RWPE1 (cell line): Measurements from ENCODE around the gene GPR42.

ENCODE experiments used
- CTCF ChIA-PET: fragments of 350-600 bp; sonication (Branson Sonifier 250); formaldehyde crosslinking; extraction: SDS; loops from one replicate; lab custom pipeline; 2021; lab: Yijun Ruan, JAX
- POLR2A ChIA-PET: fragments of 400-600 bp; formaldehyde crosslinking; extraction: SDS; loops from one replicate; lab custom pipeline; 2020; ENCODE audit warnings: antibody characterized with exemption; ENCODE audit not compliant: low non-redundant PET; lab: Yijun Ruan, JAX
- DNase-seq: peaks from one replicate; pipeline ENCODE4 v3.0.0; 2012; ENCODE audit warnings: low spot score
- H3K27ac ChIP-seq: fragments of 450-650 bp; 2 replicates; pipeline ENCODE4 v1.5.1; 2017
- CTCF ChIP-seq: fragments of 450-650 bp; conservative IDR thresholded peaks from 2 replicates; pipeline ENCODE4 v1.5.1; 2017; ENCODE audit warnings: low read depth, mild to moderate bottlenecking

The GPR42 gene

GRCh38 chr19:35370722-35371121 is at the start of gene GPR42:
TSS of gene GPR42 (plus strand) at chr19:35371068. CDS start at chr19:35371360, 292 bp downstream.
- POLR2A ChIA-PET = no interaction called here
- CTCF ChIA-PET = no interaction called here

GRCh38 chr19:35321291-35321690 is 49.6 kb upstream of the GPR42 start:
- no peak for DNase-seq
- POLR2A ChIA-PET = no interaction called here
- no peak overlapping the region for H3K27ac ChIP-seq
- CTCF ChIA-PET = no interaction called here
- no peak for TF ChIP-seq CTCF

More at GRCh38 chr19:35370722-35371121, at the start of gene GPR42:
- no peak for TF ChIP-seq CTCF
- H3K27ac ChIP-seq = no peak within 1 kb of the TSS
- DNase-seq = no peak

- CTCF ChIA-PET = no interaction called here
- no peak for DNase-seq
- no peak overlapping the region for H3K27ac ChIP-seq
Measured at GRCh38 chr19:35322014-35322413, 48.9 kb upstream of the GPR42 start.

GRCh38 chr19:35327642-35328041 is 43.2 kb upstream of the GPR42 start:
- no peak for DNase-seq
- ChIA-PET CTCF (interaction anchor here (0.7 kb wide), 1 partner anchor 20 kb away, joined by 3 read pairs; no protein-coding TSS in a partner anchor), POLR2A (interaction anchor here (0.7 kb wide), 1 partner anchor 9 kb away, joined by 4 read pairs; no protein-coding TSS in a partner anchor)
- H3K27ac ChIP-seq = no peak overlapping the region
- no peak for TF ChIP-seq CTCF

More at GRCh38 chr19:35322014-35322413, 48.9 kb upstream of the GPR42 start:
- no peak for TF ChIP-seq CTCF
- POLR2A ChIA-PET = no interaction called here

- ChIA-PET CTCF (no interaction called here), POLR2A (no interaction called here)
- DNase-seq = no peak
- H3K27ac ChIP-seq = no peak within 1 kb of the TSS
- TF ChIP-seq CTCF = no peak
Measured at GRCh38 chr19:35328851-35329285, 42.0 kb upstream of the GPR42 start, which contains the start of gene CD22. TSS of gene CD22 (plus strand) at chr19:35329187. CDS start at chr19:35332041, 2,854 bp downstream.

GRCh38 chr19:35329323-35329722 is 41.5 kb upstream of the GPR42 start:
- H3K27ac ChIP-seq = no peak overlapping the region
- TF ChIP-seq CTCF = no peak
- CTCF ChIA-PET = no interaction called here
- POLR2A ChIA-PET = no interaction called here
- DNase-seq = no peak

- DNase-seq = no peak
- POLR2A ChIA-PET = no interaction called here
- TF ChIP-seq CTCF = no peak
- no peak overlapping the region for H3K27ac ChIP-seq
- CTCF ChIA-PET = no interaction called here
Measured at GRCh38 chr19:35330475-35330874, 40.4 kb upstream of the GPR42 start.
